ENCODE measurements around the gene TET2. TPM values are rescaled to one million over a fixed set of nuclear protein-coding genes. Genes with fewer than 3 reads are reported as not detected.

TET2 gene
- total and polyA plus RNA-seq, 2 donors from 2014 or later = 1.8 to 31.5 TPM

DNA sequence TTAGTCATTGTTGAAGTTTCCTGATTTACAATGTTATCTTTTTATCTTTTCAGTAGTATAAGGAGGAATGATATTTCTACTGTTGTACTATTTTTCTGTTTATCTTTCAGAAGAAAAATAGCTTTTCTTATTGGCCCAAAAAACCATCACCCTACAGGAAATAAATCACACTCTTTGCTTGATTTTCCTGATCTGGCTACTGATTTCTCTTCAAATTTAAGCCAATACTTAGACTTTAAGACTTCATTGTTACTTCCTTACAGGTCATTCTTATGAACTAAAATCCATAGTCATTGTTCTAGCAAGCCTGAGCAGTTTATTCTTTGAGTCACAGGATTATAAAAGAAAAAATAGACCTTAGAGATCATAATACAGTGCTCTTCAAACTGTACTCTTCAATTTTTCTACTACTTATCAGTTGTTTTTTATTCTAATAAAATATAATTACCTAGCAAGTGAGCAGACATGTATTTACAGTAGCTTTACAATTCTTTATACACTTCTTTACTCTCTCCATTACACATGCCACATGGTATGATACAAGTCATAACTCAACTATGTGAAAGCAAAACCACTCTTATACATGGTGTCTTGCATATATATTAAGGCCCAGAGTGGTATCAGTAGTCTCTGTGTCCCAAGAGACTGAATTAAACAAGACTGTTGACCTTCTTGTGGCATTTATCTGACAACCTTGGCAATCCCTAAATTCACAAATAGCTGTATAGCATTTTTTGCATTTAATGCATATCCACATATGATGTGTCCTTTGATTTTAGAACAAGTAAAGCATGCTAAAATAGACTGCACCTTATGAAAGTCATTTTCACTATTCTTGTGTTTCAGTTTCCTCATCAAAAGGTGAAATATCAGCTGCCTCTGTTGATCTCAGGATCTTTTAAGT, 47.9 kb downstream of the TET2 start:
- Histone ChIP-seq H3K27me3 (ENCODE audit: control insufficient read depth, insufficient read depth, low read length) (no peaks in the 10 kb centered on the region), H3K27ac (ENCODE audit: low read depth in 2 of 2, low read length in 2 of 2) (no peak overlapping the region), H3K9ac (ENCODE audit: low read length in 3 of 3) (no peak overlapping the region), H3K9me3 (ENCODE audit: control insufficient read depth in 2 of 3, insufficient read depth in 1 of 3, low read length in 3 of 3) (no peaks in the 10 kb centered on the region), H3K4me1 (ENCODE audit: control insufficient read depth in 2 of 3, insufficient read depth in 2 of 3, low read depth in 1 of 3, low read length in 3 of 3) (peaks cover 0 to 5% (median 4%) of the 10 kb centered on the region in 3 donors), H3K4me3 (ENCODE audit: low read length in 3 of 3) (no peak overlapping the region), H3K36me3 (ENCODE audit: control insufficient read depth in 2 of 3, insufficient read depth in 3 of 3, low read length in 3 of 3) (peaks cover 0 to 5% (median 0%) of the 10 kb centered on the region in 3 donors)
- FAIRE-seq (no peak), DNase-seq (no peak)
- intact Hi-C loops (cut with DNase I) = no loop called here
- no peak for TF ChIP-seq CTCF (IDR thresholded peaks at IDR 0.05; ENCODE audit: borderline replicate concordance, extremely low read depth, insufficient read depth)

DNA sequence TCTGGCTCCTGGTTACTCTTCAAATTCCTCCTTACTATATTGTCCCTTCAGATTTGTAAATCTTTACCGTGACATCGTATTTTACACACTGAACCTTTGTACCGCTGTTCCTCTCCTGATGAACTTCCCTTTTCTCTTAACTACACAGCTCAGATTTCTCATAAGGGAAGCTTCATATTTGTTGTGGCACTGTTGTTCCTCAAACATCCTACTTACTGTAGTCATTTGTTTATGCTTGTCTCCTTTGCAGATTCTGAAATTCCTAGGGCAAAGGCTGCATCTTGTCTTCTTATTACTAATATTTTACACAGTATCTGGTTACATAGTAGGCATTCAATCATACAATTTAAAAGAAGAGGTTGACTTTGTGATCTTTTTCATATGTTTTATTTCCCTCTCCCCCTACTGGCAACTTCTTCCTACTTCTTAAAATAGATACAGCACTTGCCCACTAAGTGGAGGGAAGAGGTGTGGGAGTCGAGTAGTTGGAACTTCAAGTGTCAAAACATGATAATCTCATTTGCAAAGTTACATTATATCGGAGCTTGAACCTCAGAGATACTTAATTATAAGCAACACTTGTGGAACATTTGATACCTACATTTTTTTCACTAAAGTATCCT, 50.0 kb downstream of the TET2 start:
- intact Hi-C loops (cut with DNase I) = no loop called here
- DNase-seq (peak in 1 of 5 donors; percentile 6), FAIRE-seq (no peak)
- no peaks in the 10 kb centered on the region for H3K9me3 ChIP-seq (ENCODE audit: control insufficient read depth in 2 of 3, insufficient read depth in 1 of 3, low read length in 3 of 3)
- H3K27me3 ChIP-seq (ENCODE audit: control insufficient read depth, insufficient read depth, low read length) = no peaks in the 10 kb centered on the region
- no peak overlapping the region for H3K27ac ChIP-seq (ENCODE audit: low read depth in 2 of 2, low read length in 2 of 2)
- H3K36me3 ChIP-seq (ENCODE audit: control insufficient read depth in 2 of 3, insufficient read depth in 3 of 3, low read length in 3 of 3) = peaks cover 0 to 5% (median 0%) of the 10 kb centered on the region in 3 donors
- H3K4me1 ChIP-seq (ENCODE audit: control insufficient read depth in 2 of 3, insufficient read depth in 2 of 3, low read depth in 1 of 3, low read length in 3 of 3) = peaks cover 0 to 3% (median 0%) of the 10 kb centered on the region in 3 donors
- no peak overlapping the region for H3K9ac ChIP-seq (ENCODE audit: low read length in 3 of 3)
- no peak for TF ChIP-seq CTCF (IDR thresholded peaks at IDR 0.05; ENCODE audit: borderline replicate concordance, extremely low read depth, insufficient read depth)
- no peak overlapping the region for H3K4me3 ChIP-seq (ENCODE audit: low read length in 3 of 3)

DNA sequence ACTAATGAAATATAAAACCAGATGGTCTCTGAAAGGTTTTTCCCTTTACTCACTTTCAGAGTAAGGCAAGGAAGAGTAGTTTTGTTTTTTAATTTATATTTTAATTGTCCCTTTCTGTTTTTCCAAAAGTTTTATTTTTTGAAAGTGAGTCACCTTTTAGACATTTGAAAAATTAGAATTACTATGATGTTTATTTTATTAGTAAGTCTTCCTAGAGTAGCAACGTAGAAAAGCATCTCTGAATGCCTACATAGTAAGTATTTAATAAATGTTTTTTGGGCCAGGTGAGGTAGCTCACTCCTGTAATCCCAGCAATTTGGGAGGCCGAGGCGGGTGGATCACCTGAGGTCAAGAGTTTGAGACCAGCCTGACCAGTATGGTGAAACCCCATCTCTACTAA, 51.1 kb downstream of the TET2 start:
- DNase-seq (no peak), FAIRE-seq (peak; percentile 68)
- Histone ChIP-seq H3K4me3 (ENCODE audit: low read length in 3 of 3) (no peak overlapping the region), H3K4me1 (ENCODE audit: control insufficient read depth in 2 of 3, insufficient read depth in 2 of 3, low read depth in 1 of 3, low read length in 3 of 3) (peaks cover 0 to 2% (median 0%) of the 10 kb centered on the region in 3 donors), H3K27me3 (ENCODE audit: control insufficient read depth, insufficient read depth, low read length) (no peaks in the 10 kb centered on the region), H3K36me3 (ENCODE audit: control insufficient read depth in 2 of 3, insufficient read depth in 3 of 3, low read length in 3 of 3) (peaks cover 0 to 5% (median 0%) of the 10 kb centered on the region in 3 donors), H3K27ac (ENCODE audit: low read depth in 2 of 2, low read length in 2 of 2) (no peak overlapping the region), H3K9me3 (ENCODE audit: control insufficient read depth in 2 of 3, insufficient read depth in 1 of 3, low read length in 3 of 3) (no peaks in the 10 kb centered on the region), H3K9ac (ENCODE audit: low read length in 3 of 3) (no peak overlapping the region)
- no peak for TF ChIP-seq CTCF (IDR thresholded peaks at IDR 0.05; ENCODE audit: borderline replicate concordance, extremely low read depth, insufficient read depth)
- intact Hi-C loops (cut with DNase I) = no loop called here
